Endothelial cell of umbilical vein (primary cell): ENCODE results near the gene ARFGEF3. TPM values are rescaled to one million over a fixed set of nuclear protein-coding genes. Genes with fewer than 3 reads are reported as not detected.

Experiments
- BruUV-seq: library from RNA; stranded (reverse); fragments of 400-500 nt; replicated peaks from 2 replicates; lab custom pipeline; 2021; lab: Mats Ljungman, UMichigan
- CTCF ChIA-PET: fragments of 300-600, 350-600 bp; sonication (Branson Sonifier 250); formaldehyde crosslinking; loops from one replicate; lab custom pipeline; 2021; ENCODE audit warnings: antibody characterized with exemption, inconsistent platforms; lab: Charles Lee
- POLR2A ChIA-PET: fragments of 300-600, 350-600 bp; sonication (Branson Sonifier 250); formaldehyde crosslinking; loops from one replicate; lab custom pipeline; 2021; ENCODE audit warnings: antibody characterized with exemption, inconsistent platforms; lab: Charles Lee
- DNase-seq: peaks from one replicate; pipeline ENCODE4 v3.0.0-alpha.2; 2011; ENCODE audit warnings: low read depth, low spot score
- FAIRE-seq: peaks from 2 replicates; lab custom pipeline; 2011; peaks lifted over from hg19 to GRCh38; lab: Jason Lieb, UNC
- H2AFZ ChIP-seq: 2 replicates; pipeline ENCODE4 v1.6.0; 2012; ENCODE audit warnings: low read depth, low read length, control low read depth, inconsistent platforms
- H3K27ac ChIP-seq: 2 replicates; pipeline ENCODE4 v1.5.1; 2011; ENCODE audit warnings: low read depth, mild to moderate bottlenecking, control low read depth, low read length, moderate library complexity; ENCODE audit not compliant: insufficient read depth
- H3K27me3 ChIP-seq, 2 experiments: 2 replicates each; pipeline versions ENCODE4 v1.6.0 to v1.6.1; 2011; ENCODE audit warnings: low read length in 2 of 2, mixed read lengths in 1 of 2; ENCODE audit not compliant: control insufficient read depth in 2 of 2, insufficient read depth in 2 of 2
- H3K36me3 ChIP-seq, 2 experiments: 2 replicates in 1 of 2; 3 replicates in 1 of 2; pipeline ENCODE4 v1.5.1; 2011; ENCODE audit warnings: low read length in 2 of 2, mild to moderate bottlenecking in 1 of 2, moderate library complexity in 1 of 2; ENCODE audit not compliant: control insufficient read depth in 2 of 2, insufficient read depth in 2 of 2; ENCODE audit errors: extremely low read depth in 1 of 2
- H3K4me1 ChIP-seq: 3 replicates; pipeline ENCODE4 v1.5.1; 2011; ENCODE audit warnings: mild to moderate bottlenecking, low read length; ENCODE audit not compliant: control insufficient read depth, insufficient read depth; ENCODE audit errors: extremely low read depth
- H3K4me2 ChIP-seq: 2 replicates; pipeline ENCODE4 v1.6.1; 2011; ENCODE audit warnings: low read length, control low read depth, mixed read lengths; ENCODE audit not compliant: insufficient read depth
- H3K4me3 ChIP-seq, 3 experiments: fragments of 200-600 bp in 1 of 3; sonication (generic), shearing (Covaris generic) in 1 of 3; replicated peaks in 1 of 3; 2 replicates each; pipeline ENCODE4 v1.5.1; 2011 to 2016; ENCODE audit warnings: control low read depth in 3 of 3, low read length in 3 of 3, mild to moderate bottlenecking in 2 of 3, inconsistent platforms in 1 of 3, low read depth in 1 of 3, moderate library complexity in 1 of 3; ENCODE audit not compliant: insufficient read depth in 1 of 3
- H3K79me2 ChIP-seq: 2 replicates; pipeline ENCODE4 v1.6.0; 2012; ENCODE audit warnings: low read length, inconsistent platforms; ENCODE audit not compliant: control insufficient read depth, insufficient read depth
- H3K9ac ChIP-seq: replicated peaks from 2 replicates; pipeline ENCODE3; 2011; ENCODE audit warnings: low read length, control low read depth; ENCODE audit not compliant: insufficient read depth; ENCODE audit errors: extremely low read depth
- H3K9me1 ChIP-seq: replicated peaks from 3 replicates; pipeline ENCODE4 v1.6.0; 2011; ENCODE audit warnings: mild to moderate bottlenecking, low read length; ENCODE audit not compliant: control insufficient read depth, insufficient read depth; ENCODE audit errors: extremely low read depth
- H3K9me3 ChIP-seq: replicated peaks from 2 replicates; pipeline ENCODE4 v1.5.1; 2012; ENCODE audit warnings: low read length, inconsistent platforms; ENCODE audit not compliant: control insufficient read depth, insufficient read depth
- H4K20me1 ChIP-seq: replicated peaks from 2 replicates; pipeline ENCODE3; 2011; ENCODE audit warnings: mild to moderate bottlenecking, low read length; ENCODE audit not compliant: control insufficient read depth, insufficient read depth; ENCODE audit errors: extremely low read depth
- CTCF ChIP-seq, 2 donors: IDR thresholded peaks; 1 replicate in 1 of 2; 2 replicates in 1 of 2; pipeline ENCODE4 v1.5.1; 2011; ENCODE audit warnings: low read length in 2 of 2, mild to moderate bottlenecking in 2 of 2, moderate library complexity in 2 of 2, control low read depth in 1 of 2, inconsistent platforms in 1 of 2, low read depth in 1 of 2; ENCODE audit not compliant: insufficient read depth in 1 of 2; ENCODE audit errors: extremely low read depth in 1 of 2
- EZH2 ChIP-seq: IDR thresholded peaks from 2 replicates; pipeline ENCODE4 v1.6.1; 2012; ENCODE audit warnings: borderline replicate concordance, low read depth, mild to moderate bottlenecking, moderate library complexity, low read length, inconsistent platforms; ENCODE audit not compliant: severe bottlenecking
- FOS ChIP-seq: IDR thresholded peaks from 2 replicates; pipeline ENCODE4 v1.6.1; 2011; ENCODE audit warnings: mild to moderate bottlenecking, low read length, moderate library complexity, borderline replicate concordance; ENCODE audit not compliant: insufficient read depth
- GATA2 ChIP-seq: IDR thresholded peaks from 2 replicates; pipeline ENCODE4 v1.7.0; 2011; ENCODE audit warnings: low read depth, mild to moderate bottlenecking, moderate library complexity, mixed read lengths, low read length; ENCODE audit not compliant: insufficient read length, insufficient read depth
- JUN ChIP-seq: IDR thresholded peaks from 2 replicates; pipeline ENCODE4 v1.6.1; 2011; ENCODE audit warnings: borderline replicate concordance, low read depth; ENCODE audit not compliant: insufficient read length, insufficient read depth
- MYC ChIP-seq: IDR thresholded peaks from one replicate; pipeline ENCODE4 v1.6.1; 2011; ENCODE audit warnings: mild to moderate bottlenecking, low read depth, low read length
- POLR2A ChIP-seq: IDR thresholded peaks from 2 replicates; pipeline ENCODE4 v1.6.1; 2012; ENCODE audit warnings: low read depth, mild to moderate bottlenecking, control low read depth, low read length
- POLR2AphosphoS5 ChIP-seq: IDR thresholded peaks from 2 replicates; pipeline ENCODE4 v1.6.1; 2012; ENCODE audit warnings: low read depth, mild to moderate bottlenecking, control low read depth, low read length, moderate library complexity; ENCODE audit not compliant: insufficient read depth
- dilution Hi-C: fragments of 300-500 bp; cut with MboI; formaldehyde crosslinking; loops from one replicate; pipeline ENCODE4 v1.15.0; 2019; ENCODE audit warnings: low sequenced_read_pairs; ENCODE audit not compliant: extremely low pct_ligation_motif_present
- intact Hi-C: fragments of 100-400 bp; cut with micrococcal nuclease; formaldehyde crosslinking; loops from one replicate; pipeline ENCODE4 v1.10.0; 2022
- polyA plus RNA-seq, 4 experiments: library from polyadenylated mRNA; depleted of rRNA in 3 of 4; stranded (reverse) in 3 of 4; unstranded in 1 of 4; fragments of >200 nt; gene quantifications; 2 replicates each; pipeline versions ENCODE4 v1.2.1 to v1.2.3, GENCODE V29; 2011 to 2012; ENCODE audit warnings: missing spikeins in 1 of 4
- total RNA-seq: library from RNA; stranded (reverse); gene quantifications from 2 replicates; pipeline ENCODE4 v1.2.3, GENCODE V29; 2021
- TF ChIP-seq, protein P1 (sequence below): IDR thresholded peaks from 2 replicates; pipeline ENCODE4 v1.6.1; 2011; ENCODE audit not compliant: insufficient read depth, insufficient read length

Gene ARFGEF3
- total and polyA plus RNA-seq, 2 donors (not counting 3 experiments of a cell fraction or from before 2014, with no cell fraction given): 1.3 to 7.3 TPM

GRCh38 chr6:138183790-138184134, 22.0 kb downstream of the ARFGEF3 start:
- no peaks in the 10 kb centered on the region for H3K9me3 ChIP-seq
- no TSS peak for BruUV-seq
- intact Hi-C loops (no loop called here), dilution Hi-C loops (no loop called here)
- H3K9me1 ChIP-seq: no peaks in the 10 kb centered on the region
- no peak overlapping the region for H2AFZ ChIP-seq
- H3K9ac ChIP-seq: no peak overlapping the region
- H3K4me1 ChIP-seq: no peaks in the 10 kb centered on the region
- POLR2A ChIA-PET: no interaction called here
- H3K36me3 ChIP-seq: no peaks in the 10 kb centered on the region
- TF ChIP-seq POLR2A: no peak
- TF ChIP-seq, protein P1, sequence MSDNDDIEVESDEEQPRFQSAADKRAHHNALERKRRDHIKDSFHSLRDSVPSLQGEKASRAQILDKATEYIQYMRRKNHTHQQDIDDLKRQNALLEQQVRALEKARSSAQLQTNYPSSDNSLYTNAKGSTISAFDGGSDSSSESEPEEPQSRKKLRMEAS: no peak
- no peak for TF ChIP-seq CTCF (IDR thresholded peaks at IDR 0.05; ENCODE audit: extremely low read depth in 1 of 2, insufficient read depth in 1 of 2, low read depth in 1 of 2, low read length in 2 of 2)
- TF ChIP-seq POLR2AphosphoS5: no peak
- no peak for TF ChIP-seq GATA2
- TF ChIP-seq JUN: no peak
- no peak for TF ChIP-seq MYC
- TF ChIP-seq EZH2: no peak
- no peak for TF ChIP-seq FOS
- no peak overlapping the region for H3K4me3 ChIP-seq
- DNase-seq (no peak), FAIRE-seq (no peak)
- CTCF ChIA-PET: no interaction called here
- no peak overlapping the region for H3K27ac ChIP-seq
- H3K4me2 ChIP-seq: no peak overlapping the region
- H4K20me1 ChIP-seq: no peaks in the 10 kb centered on the region
- H3K27me3 ChIP-seq: no peaks in the 10 kb centered on the region
- H3K79me2 ChIP-seq: no peaks in the 10 kb centered on the region
